ENCODE data around the gene B4GALNT2.
"Not testable (repeated sequence)": the region's sequence is repeated elsewhere in the genome, so short reads cannot be mapped to it uniquely, and the experiment has no call there.

The B4GALNT2 gene

GRCh38 chr17:49170216-49170615 lies 37.6 kb downstream of the B4GALNT2 start:
- intact Hi-C loops (cut with DNase I; ENCODE audit: low total_unique reads), result no loop called here
- no peak for DNase-seq
- peaks cover 0 to 36% of the 10 kb centered on the region in 2 donors for H3K27me3 ChIP-seq

GRCh38 chr17:49170711-49171110 lies 38.1 kb downstream of the B4GALNT2 start:
- H3K36me3 ChIP-seq; intact Hi-C loops (cut with DNase I; ENCODE audit: low total_unique reads): not testable (repeated sequence)
- peaks cover 0 to 34% of the 10 kb centered on the region in 2 donors for H3K27me3 ChIP-seq

More at GRCh38 chr17:49170216-49170615, 37.6 kb downstream of the B4GALNT2 start:
- TF ChIP-seq CTCF (IDR thresholded peaks at IDR 0.05), result no peak
- Histone ChIP-seq H3K4me1 (no peaks in the 10 kb centered on the region), H3K4me3 (no peak overlapping the region), H3K9me3 (peaks cover 0 to 9% (median 9%) of the 10 kb centered on the region in 3 donors), H3K36me3 (no peaks in the 10 kb centered on the region), H3K27ac (no peak overlapping the region)

GRCh38 chr17:49175978-49176377 lies 43.4 kb downstream of the B4GALNT2 start:
- H3K4me1 ChIP-seq; H3K36me3 ChIP-seq; H3K4me3 ChIP-seq; DNase-seq; H3K27ac ChIP-seq; intact Hi-C loops (cut with DNase I; ENCODE audit: low total_unique reads): not testable (repeated sequence)
- peaks cover 4 to 32% (median 22%) of the 10 kb centered on the region in 3 donors for H3K9me3 ChIP-seq
- peaks cover 0 to 10% of the 10 kb centered on the region in 2 donors for H3K27me3 ChIP-seq

More at GRCh38 chr17:49170711-49171110, 38.1 kb downstream of the B4GALNT2 start:
- H3K4me3 ChIP-seq, DNase-seq, H3K27ac ChIP-seq, H3K4me1 ChIP-seq: not testable (repeated sequence)
- peaks cover 4 to 14% (median 14%) of the 10 kb centered on the region in 3 donors for H3K9me3 ChIP-seq

- peak; percentile 64 to 65 for TF ChIP-seq CTCF (IDR thresholded peaks at IDR 0.05)
- Histone ChIP-seq H3K4me3 (no peak overlapping the region), H3K27ac (no peak overlapping the region), H3K36me3 (peaks cover 0 to 6% (median 0%) of the 10 kb centered on the region in 3 donors), H3K4me1 (no peaks in the 10 kb centered on the region), H3K27me3 (peaks cover 0 to 30% of the 10 kb centered on the region in 2 donors), H3K9me3 (peaks cover 4 to 22% (median 13%) of the 10 kb centered on the region in 3 donors)
- DNase-seq, result peak; percentile 72 to 74
- intact Hi-C loops (cut with DNase I; ENCODE audit: low total_unique reads), result loop anchor here (5.0 kb wide), 1 partner anchor 47 kb away; no protein-coding TSS in a partner anchor
Observed at GRCh38 chr17:49180303-49180702, 47.7 kb downstream of the B4GALNT2 start.

GRCh38 chr17:49180998-49181635 lies 48.5 kb downstream of the B4GALNT2 start:
- H3K9me3 ChIP-seq, result peaks cover 0 to 14% (median 5%) of the 10 kb centered on the region in 3 donors
- no peak overlapping the region for H3K27ac ChIP-seq
- H3K4me1 ChIP-seq, result no peaks in the 10 kb centered on the region
- DNase-seq, result no peak
- H3K36me3 ChIP-seq, result peaks cover 0 to 3% (median 0%) of the 10 kb centered on the region in 3 donors
- no peak for TF ChIP-seq CTCF (IDR thresholded peaks at IDR 0.05)
- H3K4me3 ChIP-seq, result no peak overlapping the region
- H3K27me3 ChIP-seq, result peaks cover 0 to 34% of the 10 kb centered on the region in 2 donors
- intact Hi-C loops (cut with DNase I; ENCODE audit: low total_unique reads), result loop anchor here (5.0 kb wide), 1 partner anchor 46 kb away; no protein-coding TSS in a partner anchor

GRCh38 chr17:49183341-49183740 lies 50.8 kb downstream of the B4GALNT2 start:
- Histone ChIP-seq H3K36me3 (no peaks in the 10 kb centered on the region), H3K27ac (no peak overlapping the region), H3K27me3 (peaks cover 0 to 32% of the 10 kb centered on the region in 2 donors), H3K4me1 (no peaks in the 10 kb centered on the region), H3K9me3 (no peaks in the 10 kb centered on the region), H3K4me3 (no peak overlapping the region)
- DNase-seq, result no peak
- intact Hi-C loops (cut with DNase I; ENCODE audit: low total_unique reads), result loop anchor here (5.0 kb wide), 1 partner anchor 44 kb away; no protein-coding TSS in a partner anchor
- TF ChIP-seq CTCF (IDR thresholded peaks at IDR 0.05), result no peak

All from tibial artery (tissue), 4 donors.